ENCODE results near the gene TAOK1.

The TAOK1 gene

GRCh38 chr17:29347831-29348629 is 42.1 kb upstream of the TAOK1 start:
- no peak for TF ChIP-seq CTCF (conservative IDR thresholded peaks at IDR 0.05; ENCODE audit: low read depth, low read length)
- peak overlapping the region; percentile 20 for H3K4me3 ChIP-seq (ENCODE audit: low read depth, low read length)
- DNase-seq (ENCODE audit: low read depth) = peak; percentile 62

GRCh38 chr17:29349409-29349808 is 40.8 kb upstream of the TAOK1 start:
- TF ChIP-seq CTCF (conservative IDR thresholded peaks at IDR 0.05; ENCODE audit: low read depth, low read length) = no peak
- H3K4me3 ChIP-seq (ENCODE audit: low read depth, low read length) = no peak overlapping the region
- no peak for DNase-seq (ENCODE audit: low read depth)

GRCh38 chr17:29352146-29352545 is 38.0 kb upstream of the TAOK1 start:
- H3K4me3 ChIP-seq (ENCODE audit: low read depth, low read length) = no peak overlapping the region
- DNase-seq (ENCODE audit: low read depth) = no peak
- TF ChIP-seq CTCF (conservative IDR thresholded peaks at IDR 0.05; ENCODE audit: low read depth, low read length) = no peak

GRCh38 chr17:29357232-29357631 is 32.9 kb upstream of the TAOK1 start:
- TF ChIP-seq CTCF (conservative IDR thresholded peaks at IDR 0.05; ENCODE audit: low read depth, low read length) = no peak
- no peak overlapping the region for H3K4me3 ChIP-seq (ENCODE audit: low read depth, low read length)

GRCh38 chr17:29357821-29358232 is 32.3 kb upstream of the TAOK1 start:
- no peak overlapping the region for H3K4me3 ChIP-seq (ENCODE audit: low read depth, low read length)
- TF ChIP-seq CTCF (conservative IDR thresholded peaks at IDR 0.05; ENCODE audit: low read depth, low read length) = no peak
- peak; percentile 55 for DNase-seq (ENCODE audit: low read depth)

More at GRCh38 chr17:29357232-29357631, 32.9 kb upstream of the TAOK1 start:
- no peak for DNase-seq (ENCODE audit: low read depth)

- no peak for TF ChIP-seq CTCF (conservative IDR thresholded peaks at IDR 0.05; ENCODE audit: low read depth, low read length)
- no peak for DNase-seq (ENCODE audit: low read depth)
Measured at GRCh38 chr17:29358416-29358815, 31.7 kb upstream of the TAOK1 start.

GRCh38 chr17:29359777-29360176 is 30.4 kb upstream of the TAOK1 start:
- TF ChIP-seq CTCF (conservative IDR thresholded peaks at IDR 0.05; ENCODE audit: low read depth, low read length) = no peak

More at GRCh38 chr17:29358416-29358815, 31.7 kb upstream of the TAOK1 start:
- H3K4me3 ChIP-seq (ENCODE audit: low read depth, low read length) = no peak overlapping the region

More at GRCh38 chr17:29359777-29360176, 30.4 kb upstream of the TAOK1 start:
- DNase-seq (ENCODE audit: low read depth) = no peak
- no peak overlapping the region for H3K4me3 ChIP-seq (ENCODE audit: low read depth, low read length)

Measured in choroid plexus epithelial cell (primary cell).